Neural crest cell (in vitro differentiated cells): ENCODE results near the gene ARMH3. TPM values are rescaled to one million over a fixed set of nuclear protein-coding genes. Genes with fewer than 3 reads are reported as not detected.

Experiments used
- DNase-seq: peaks from one replicate; pipeline ENCODE4 v3.0.0; 2021; ENCODE audit warnings: low read depth, mixed read lengths, low spot score
- H3K27ac Mint-ChIP-seq: one replicate; pipeline ENCODE4 v1.8.0; 2021; ENCODE audit warnings: mild to moderate bottlenecking, mixed read lengths; ENCODE audit not compliant: unreplicated experiment
- H3K27me3 Mint-ChIP-seq: 2 replicates; pipeline ENCODE4 v1.8.0; 2021; ENCODE audit warnings: low read depth, mild to moderate bottlenecking, mixed read lengths
- H3K36me3 Mint-ChIP-seq: 2 replicates; pipeline ENCODE4 v1.8.0; 2021; ENCODE audit warnings: low read depth, mild to moderate bottlenecking, mixed read lengths
- H3K4me1 Mint-ChIP-seq: 2 replicates; pipeline ENCODE4 v1.8.0; 2021; ENCODE audit warnings: mixed read lengths
- H3K4me3 Mint-ChIP-seq: one replicate; pipeline ENCODE4 v1.8.0; 2021; ENCODE audit warnings: mild to moderate bottlenecking, mixed read lengths
- H3K9me3 Mint-ChIP-seq: 2 replicates; pipeline ENCODE4 v1.8.0; 2021; ENCODE audit warnings: mixed read lengths
- total RNA-seq: library from RNA; stranded (reverse); gene quantifications from 2 replicates; pipeline ENCODE4 v1.2.1, GENCODE V29; 2021
- TF ChIP-seq, protein P1 (sequence below): fragments of 200-600 bp; sonication (generic); conservative IDR thresholded peaks from 2 replicates; pipeline ENCODE4 v1.5.0; 2021; ENCODE audit warnings: antibody characterized with exemption, mild to moderate bottlenecking

ARMH3 gene
- total RNA-seq, 1 donor from 2014 or later, result 24.4 TPM

DNA sequence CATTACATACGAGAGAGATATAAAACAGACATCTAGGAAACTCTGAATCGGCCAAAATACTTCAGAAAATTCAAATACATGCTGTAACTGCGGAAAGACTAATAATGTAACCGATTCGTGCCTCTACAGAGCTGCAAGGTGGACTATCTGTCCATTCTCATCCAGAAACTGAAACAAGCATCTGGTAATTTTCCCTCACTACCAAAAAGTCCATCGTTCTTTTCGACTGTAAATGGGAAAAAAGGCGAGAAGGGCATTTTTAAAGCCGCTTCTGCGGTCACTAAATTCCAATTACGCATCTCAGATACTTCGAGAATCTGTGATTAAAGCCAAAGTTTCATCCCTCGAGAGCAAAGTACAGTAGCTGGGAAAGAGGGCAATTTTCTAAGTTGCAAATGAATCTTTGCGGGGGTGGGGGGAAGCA, 239.0 kb downstream of the ARMH3 start:
- TF ChIP-seq, protein P1, sequence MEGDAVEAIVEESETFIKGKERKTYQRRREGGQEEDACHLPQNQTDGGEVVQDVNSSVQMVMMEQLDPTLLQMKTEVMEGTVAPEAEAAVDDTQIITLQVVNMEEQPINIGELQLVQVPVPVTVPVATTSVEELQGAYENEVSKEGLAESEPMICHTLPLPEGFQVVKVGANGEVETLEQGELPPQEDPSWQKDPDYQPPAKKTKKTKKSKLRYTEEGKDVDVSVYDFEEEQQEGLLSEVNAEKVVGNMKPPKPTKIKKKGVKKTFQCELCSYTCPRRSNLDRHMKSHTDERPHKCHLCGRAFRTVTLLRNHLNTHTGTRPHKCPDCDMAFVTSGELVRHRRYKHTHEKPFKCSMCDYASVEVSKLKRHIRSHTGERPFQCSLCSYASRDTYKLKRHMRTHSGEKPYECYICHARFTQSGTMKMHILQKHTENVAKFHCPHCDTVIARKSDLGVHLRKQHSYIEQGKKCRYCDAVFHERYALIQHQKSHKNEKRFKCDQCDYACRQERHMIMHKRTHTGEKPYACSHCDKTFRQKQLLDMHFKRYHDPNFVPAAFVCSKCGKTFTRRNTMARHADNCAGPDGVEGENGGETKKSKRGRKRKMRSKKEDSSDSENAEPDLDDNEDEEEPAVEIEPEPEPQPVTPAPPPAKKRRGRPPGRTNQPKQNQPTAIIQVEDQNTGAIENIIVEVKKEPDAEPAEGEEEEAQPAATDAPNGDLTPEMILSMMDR, result no peak
- Mint-ChIP-seq H3K9me3 (no peaks in the 10 kb centered on the region), H3K4me3 (peak overlapping the region; percentile 98), H3K36me3 (no peaks in the 10 kb centered on the region), H3K27me3 (peaks cover 4% of the 10 kb centered on the region), H3K27ac (peak overlapping the region; percentile 93), H3K4me1 (peaks cover 50% of the 10 kb centered on the region)
- DNase-seq, result no peak

DNA sequence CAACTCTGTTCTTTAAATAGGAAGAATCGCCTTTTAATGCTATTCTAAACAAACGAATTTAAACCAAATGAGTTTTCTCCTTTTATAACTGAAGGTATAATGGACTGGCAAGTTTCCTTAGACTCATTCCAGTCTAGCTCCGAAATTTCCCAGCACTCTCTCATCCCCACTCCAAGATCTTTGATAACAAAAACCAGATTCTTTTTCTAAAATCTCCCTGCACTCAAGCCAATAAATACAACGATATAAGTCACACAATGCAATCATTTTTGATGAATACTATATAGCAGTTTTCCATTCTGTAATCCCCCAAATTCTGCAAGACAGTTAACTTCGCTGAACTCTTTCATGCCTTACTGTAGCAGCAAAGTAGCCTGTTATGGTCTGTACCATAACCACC, 239.6 kb downstream of the ARMH3 start:
- DNase-seq, result no peak
- H3K27ac Mint-ChIP-seq, result no peak overlapping the region
- H3K36me3 Mint-ChIP-seq, result no peaks in the 10 kb centered on the region
- peaks cover 4% of the 10 kb centered on the region for H3K27me3 Mint-ChIP-seq
- H3K4me3 Mint-ChIP-seq, result peak overlapping the region; percentile 98
- H3K4me1 Mint-ChIP-seq, result peaks cover 50% of the 10 kb centered on the region
- TF ChIP-seq, protein P1, result no peak
- no peaks in the 10 kb centered on the region for H3K9me3 Mint-ChIP-seq

DNA sequence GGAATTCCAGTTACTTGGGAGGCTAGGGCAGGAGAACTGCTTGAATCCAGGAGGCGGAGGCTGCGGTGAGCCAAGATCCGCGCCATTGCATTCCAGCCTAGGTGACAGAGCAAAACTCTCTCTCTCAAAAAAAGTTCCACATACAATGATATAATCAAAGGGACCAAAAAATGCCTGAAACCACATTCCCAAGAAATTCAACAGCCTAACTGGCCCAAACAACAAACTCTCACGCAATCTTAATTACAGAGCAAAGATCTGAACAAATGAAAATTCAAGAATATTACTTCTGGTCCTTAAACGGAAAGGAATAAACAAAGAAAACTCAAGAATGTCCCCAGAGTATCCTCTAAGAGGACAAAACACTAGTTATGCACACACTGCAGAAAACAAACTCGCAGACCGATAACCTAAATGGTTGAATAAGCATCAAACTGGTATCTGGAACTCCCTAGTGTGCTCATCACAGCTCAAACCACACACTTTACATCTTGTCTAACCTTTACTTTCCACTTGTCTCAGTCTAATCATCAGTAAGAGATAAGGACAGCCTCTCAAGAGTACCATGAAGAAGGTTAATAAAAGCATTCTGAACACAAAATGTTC, 241.4 kb downstream of the ARMH3 start:
- Mint-ChIP-seq H3K4me1 (peaks cover 50% of the 10 kb centered on the region), H3K9me3 (no peaks in the 10 kb centered on the region), H3K36me3 (no peaks in the 10 kb centered on the region), H3K4me3 (peak overlapping the region; percentile 98), H3K27ac (no peak overlapping the region), H3K27me3 (peaks cover 4% of the 10 kb centered on the region)
- no peak for DNase-seq
- TF ChIP-seq, protein P1, result no peak

- H3K27ac Mint-ChIP-seq, result no peak overlapping the region
- no peaks in the 10 kb centered on the region for H3K27me3 Mint-ChIP-seq
- TF ChIP-seq, protein P1, result no peak
- H3K4me1 Mint-ChIP-seq, result peaks cover 35% of the 10 kb centered on the region
- no peak for DNase-seq
- H3K9me3 Mint-ChIP-seq, result no peaks in the 10 kb centered on the region
- H3K36me3 Mint-ChIP-seq, result peaks cover 1% of the 10 kb centered on the region
- peak overlapping the region; percentile 98 for H3K4me3 Mint-ChIP-seq
These were observed 243.4 kb downstream of the ARMH3 start for GRCh38 chr10:101812606-101813005.

DNA sequence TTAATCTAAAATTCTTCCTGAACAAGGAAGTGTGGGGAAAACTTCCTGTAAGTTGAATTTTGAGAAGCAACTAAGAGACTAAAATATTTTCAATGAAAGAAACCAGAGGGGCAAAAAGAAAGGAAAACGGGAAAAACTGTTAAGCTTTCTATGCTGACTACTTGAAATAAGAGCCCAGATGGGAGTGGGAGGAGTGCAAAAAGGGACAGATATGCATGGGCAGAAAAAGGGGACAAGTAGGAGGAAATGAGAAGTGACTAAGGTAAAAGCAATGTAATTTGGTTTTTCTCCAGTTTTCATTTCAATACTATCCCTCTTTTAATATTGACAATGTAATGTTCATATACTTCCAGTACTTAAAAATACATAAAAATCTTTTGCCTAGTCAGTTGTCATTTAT, 248.8 kb downstream of the ARMH3 start:
- Mint-ChIP-seq H3K27me3 (no peaks in the 10 kb centered on the region), H3K27ac (no peak overlapping the region), H3K4me3 (no peak overlapping the region), H3K36me3 (peaks cover 11% of the 10 kb centered on the region), H3K4me1 (no peaks in the 10 kb centered on the region), H3K9me3 (no peaks in the 10 kb centered on the region)
- DNase-seq, result no peak
- TF ChIP-seq, protein P1, result no peak
